C4-2B (cell line): ENCODE data around the gene PLXDC2.
"Not testable (repeated sequence)": the region's sequence is repeated elsewhere in the genome, so short reads cannot be mapped to it uniquely, and the experiment has no call there.

ENCODE experiments used
- H3K27ac ChIP-seq: fragments of 450-650 bp; 2 replicates; pipeline ENCODE4 v1.5.1; 2017
- ZFX ChIP-seq: fragments of 450-650 bp; IDR thresholded peaks from 2 replicates; pipeline ENCODE4 v1.6.1; 2017
- TF ChIP-seq, protein P1 (sequence below): fragments of 450-650 bp; conservative IDR thresholded peaks from 2 replicates; pipeline ENCODE4 v1.5.1; 2017; ENCODE audit warnings: mild to moderate bottlenecking

Gene PLXDC2

DNA sequence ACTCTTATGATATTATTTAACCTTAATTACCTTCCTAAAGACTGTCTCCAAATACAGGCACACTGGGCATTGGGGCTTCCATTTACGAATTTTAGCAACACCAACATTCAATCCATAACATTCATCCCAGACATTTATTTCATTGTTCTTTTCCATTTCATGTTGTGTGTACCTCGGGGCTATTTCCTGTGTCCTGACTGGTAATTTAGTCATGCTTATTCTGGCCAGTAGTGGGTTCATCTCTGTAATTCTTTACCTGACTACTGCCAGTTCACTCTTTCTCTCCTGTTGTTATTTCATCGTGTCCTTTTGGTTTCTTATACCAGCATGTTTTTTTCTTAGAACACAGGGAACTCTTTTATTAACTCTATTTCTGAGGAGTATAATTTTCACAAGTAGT, 225.7 kb downstream of the PLXDC2 start:
- H3K27ac ChIP-seq, result no peak overlapping the region
- TF ChIP-seq, protein P1, sequence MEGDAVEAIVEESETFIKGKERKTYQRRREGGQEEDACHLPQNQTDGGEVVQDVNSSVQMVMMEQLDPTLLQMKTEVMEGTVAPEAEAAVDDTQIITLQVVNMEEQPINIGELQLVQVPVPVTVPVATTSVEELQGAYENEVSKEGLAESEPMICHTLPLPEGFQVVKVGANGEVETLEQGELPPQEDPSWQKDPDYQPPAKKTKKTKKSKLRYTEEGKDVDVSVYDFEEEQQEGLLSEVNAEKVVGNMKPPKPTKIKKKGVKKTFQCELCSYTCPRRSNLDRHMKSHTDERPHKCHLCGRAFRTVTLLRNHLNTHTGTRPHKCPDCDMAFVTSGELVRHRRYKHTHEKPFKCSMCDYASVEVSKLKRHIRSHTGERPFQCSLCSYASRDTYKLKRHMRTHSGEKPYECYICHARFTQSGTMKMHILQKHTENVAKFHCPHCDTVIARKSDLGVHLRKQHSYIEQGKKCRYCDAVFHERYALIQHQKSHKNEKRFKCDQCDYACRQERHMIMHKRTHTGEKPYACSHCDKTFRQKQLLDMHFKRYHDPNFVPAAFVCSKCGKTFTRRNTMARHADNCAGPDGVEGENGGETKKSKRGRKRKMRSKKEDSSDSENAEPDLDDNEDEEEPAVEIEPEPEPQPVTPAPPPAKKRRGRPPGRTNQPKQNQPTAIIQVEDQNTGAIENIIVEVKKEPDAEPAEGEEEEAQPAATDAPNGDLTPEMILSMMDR, result no peak
- TF ChIP-seq ZFX, result no peak

DNA sequence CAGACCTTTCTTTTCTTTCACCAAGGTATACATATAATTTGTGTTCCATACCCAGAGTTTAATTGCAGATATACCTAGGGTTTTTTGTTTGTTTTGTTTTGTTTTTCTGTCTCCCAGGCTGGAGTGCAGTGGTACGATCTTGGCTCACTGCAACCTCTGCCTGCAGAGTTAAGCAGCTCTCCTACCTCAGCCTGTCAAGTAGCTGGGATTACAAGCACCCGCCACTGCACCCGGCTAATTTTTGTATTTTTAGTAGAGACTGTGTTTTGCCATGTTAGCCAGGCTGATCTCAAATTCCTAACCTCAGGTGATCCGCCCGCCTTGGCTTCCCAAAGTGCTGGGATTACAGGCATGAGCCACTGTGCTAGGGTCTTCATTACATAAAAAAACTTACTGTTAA, 228.9 kb downstream of the PLXDC2 start:
- not testable (repeated sequence) for H3K27ac ChIP-seq

DNA sequence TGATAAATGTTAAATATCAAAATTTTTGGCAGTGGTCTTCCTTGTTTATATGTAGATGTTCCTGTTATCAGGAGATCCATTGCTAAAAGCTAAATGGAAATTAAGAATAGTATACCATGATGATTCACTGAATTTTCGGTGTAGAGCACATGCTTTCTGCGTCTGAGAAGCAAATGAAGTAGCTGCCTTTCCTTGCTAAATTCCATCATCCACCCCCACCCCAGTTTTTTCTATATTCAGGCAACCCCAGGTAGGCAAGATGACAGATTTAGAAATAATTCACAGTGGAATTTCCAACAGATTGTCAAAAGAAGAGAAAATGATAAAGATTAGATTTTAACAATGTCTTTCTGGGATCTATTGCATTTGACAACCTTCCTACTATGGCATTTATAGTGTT, 231.9 kb downstream of the PLXDC2 start:
- TF ChIP-seq ZFX, result no peak
- TF ChIP-seq, protein P1, result no peak
- H3K27ac ChIP-seq, result no peak overlapping the region

DNA sequence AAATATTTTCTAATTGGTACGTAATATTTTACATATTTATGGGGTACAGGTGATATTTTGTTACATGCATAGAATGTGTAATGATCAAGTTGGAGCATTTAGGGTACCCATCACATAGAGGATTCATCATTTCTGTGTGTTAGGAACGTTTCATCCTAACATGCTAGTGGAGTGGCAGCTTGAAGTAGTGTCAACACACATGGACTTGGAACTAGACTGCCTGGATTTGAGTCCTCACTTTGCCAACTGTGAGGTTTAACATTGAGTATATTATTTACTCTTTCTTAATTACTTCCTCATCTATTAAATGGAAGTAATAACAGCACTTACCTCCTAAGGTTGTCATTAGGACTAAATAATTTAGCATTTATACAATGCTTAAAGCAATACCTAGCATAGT, 241.9 kb downstream of the PLXDC2 start:
- H3K27ac ChIP-seq, result no peak overlapping the region
- TF ChIP-seq, protein P1, result no peak
- TF ChIP-seq ZFX, result no peak

DNA sequence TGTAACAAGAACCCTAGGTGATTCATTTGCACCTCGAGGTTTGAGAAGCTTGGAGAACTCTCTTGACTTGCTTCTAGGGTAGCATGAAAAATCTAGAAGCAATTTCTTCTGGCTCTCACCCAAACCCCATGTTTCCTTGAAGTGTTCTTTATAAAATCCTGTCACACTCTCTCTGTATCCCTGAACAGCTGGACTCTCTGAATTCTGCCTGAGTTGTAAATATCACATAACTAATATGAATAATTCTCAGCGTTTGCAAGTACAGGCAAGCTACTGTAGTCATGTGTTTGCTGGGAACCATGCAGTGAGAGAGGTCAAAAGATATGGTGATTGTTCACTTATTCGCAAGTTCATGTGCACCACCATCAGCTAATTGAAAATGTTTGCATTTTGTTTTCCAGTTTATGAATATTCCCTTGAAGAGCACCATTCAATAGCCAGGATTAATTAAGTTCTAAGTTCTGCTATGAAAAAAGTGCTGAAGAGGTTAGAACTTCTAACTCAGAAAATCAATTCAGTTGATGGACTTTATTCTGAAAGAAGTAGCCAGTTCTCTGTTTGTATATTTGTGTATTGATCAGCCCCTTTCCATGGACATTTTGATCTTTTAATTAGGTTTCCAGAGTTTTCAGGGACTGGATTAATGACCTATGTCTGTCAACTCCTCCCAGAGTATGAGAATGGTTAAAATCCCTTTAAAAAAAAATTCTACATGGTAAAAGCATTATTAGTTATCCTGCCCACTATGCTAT, 243.0 kb downstream of the PLXDC2 start:
- TF ChIP-seq, protein P1, result no peak
- TF ChIP-seq ZFX, result no peak

DNA sequence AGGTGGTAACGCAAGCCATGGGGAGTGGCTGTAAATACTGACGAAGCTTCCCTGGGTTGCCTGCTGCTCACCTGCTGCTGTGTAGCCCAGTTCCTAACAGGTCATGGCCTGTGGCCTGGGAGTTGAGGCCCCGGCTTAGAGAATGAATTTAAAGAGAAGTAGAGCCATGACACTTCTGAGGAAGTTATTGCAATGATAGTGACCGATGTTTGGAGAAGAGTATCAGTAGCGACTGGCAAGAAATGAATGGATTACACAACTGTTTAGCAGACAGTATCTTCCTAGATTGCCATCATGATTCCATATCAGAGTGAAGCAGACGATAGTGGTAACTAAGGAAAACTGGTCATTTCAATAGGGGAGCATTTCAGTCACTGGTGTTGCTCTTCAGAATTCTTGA, 249.6 kb downstream of the PLXDC2 start:
- no peak for TF ChIP-seq ZFX
- TF ChIP-seq, protein P1, result no peak
- H3K27ac ChIP-seq, result no peak overlapping the region

More for the DNA sequence above, 243.0 kb downstream of the PLXDC2 start:
- no peak overlapping the region for H3K27ac ChIP-seq

DNA sequence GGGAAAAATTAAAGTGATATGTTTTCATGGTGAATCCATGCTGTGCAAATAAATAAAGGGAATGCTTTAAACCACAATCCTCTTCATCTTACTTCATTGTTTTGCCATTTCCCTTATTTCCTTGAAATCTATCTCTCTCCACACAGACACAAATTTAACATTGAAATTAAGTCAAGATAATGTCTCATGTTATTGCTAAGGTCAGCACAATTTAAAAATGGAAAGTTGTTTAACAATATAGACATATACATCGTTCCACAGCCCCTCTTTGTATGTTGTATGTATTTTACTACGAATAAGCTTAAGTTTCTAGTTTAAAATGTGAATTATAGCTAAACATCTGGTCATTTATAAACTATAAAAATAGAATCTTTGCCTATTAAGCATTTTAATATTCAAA, 256.9 kb downstream of the PLXDC2 start:
- TF ChIP-seq, protein P1, result no peak
- no peak for TF ChIP-seq ZFX
- H3K27ac ChIP-seq, result no peak overlapping the region

DNA sequence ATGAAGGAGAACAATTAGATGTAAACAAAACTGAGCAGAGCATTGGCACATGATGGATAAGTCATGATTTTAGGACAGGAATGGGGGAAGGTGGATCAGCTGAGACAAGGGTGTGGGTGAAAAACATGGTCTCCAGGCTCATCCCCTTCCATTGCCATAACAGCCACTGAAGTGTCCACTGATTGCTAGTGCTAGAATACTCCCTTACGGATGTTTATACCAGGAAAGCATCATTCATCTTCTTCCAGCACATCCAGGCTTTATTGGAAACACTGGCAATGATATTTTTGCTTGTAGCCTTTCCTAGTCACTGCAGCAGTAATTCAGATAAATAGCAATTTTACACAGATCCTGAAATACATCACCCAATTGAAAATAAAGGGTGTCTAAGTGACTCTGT, 259.5 kb downstream of the PLXDC2 start:
- H3K27ac ChIP-seq, result no peak overlapping the region
- TF ChIP-seq, protein P1, result no peak
- TF ChIP-seq ZFX, result no peak
